MM.1S (cell line): ENCODE data around the gene GSX1.
"Not testable (repeated sequence)": the region's sequence is repeated elsewhere in the genome, so short reads cannot be mapped to it uniquely, and the experiment has no call there.

Source experiments
- CTCF ChIP-seq: fragments of 300-600 bp; sonication (generic); IDR thresholded peaks from 2 replicates; pipeline ENCODE4 v1.5.1; 2016; ENCODE audit warnings: antibody characterized with exemption, low read length, mixed read lengths
- EZH2 ChIP-seq: fragments of 300-600 bp; sonication (generic); optimal IDR thresholded peaks from 2 replicates; pipeline ENCODE3; 2017; ENCODE audit warnings: low read depth, mild to moderate bottlenecking, antibody characterized with exemption, low read length, mixed read lengths
- EZH2phosphoT487 ChIP-seq: fragments of 300-600 bp; sonication (generic); IDR thresholded peaks from 2 replicates; pipeline ENCODE4 v1.6.1; 2018; ENCODE audit warnings: antibody characterized with exemption, low read length

GRCh38 chr13:27817832-27818231 is 25.5 kb downstream of the GSX1 start:
- TF ChIP-seq CTCF, EZH2, EZH2phosphoT487: not testable (repeated sequence)
